GM21619 (cell line): Measurements from ENCODE around the gene PAOX.

ENCODE experiments used
- ATAC-seq: cut with Tn5 transposase; IDR thresholded peaks from one replicate; pipeline ENCODE4 v1.9.1; 2021; ENCODE audit not compliant: unreplicated experiment

PAOX gene

GRCh38 chr10:133379152-133379800 is at the start of gene PAOX:
PAOX (plus strand) TSS chr10:133379262; CDS start chr10:133379317, 55 bp downstream.
- ATAC-seq, result peak; percentile 55

DNA sequence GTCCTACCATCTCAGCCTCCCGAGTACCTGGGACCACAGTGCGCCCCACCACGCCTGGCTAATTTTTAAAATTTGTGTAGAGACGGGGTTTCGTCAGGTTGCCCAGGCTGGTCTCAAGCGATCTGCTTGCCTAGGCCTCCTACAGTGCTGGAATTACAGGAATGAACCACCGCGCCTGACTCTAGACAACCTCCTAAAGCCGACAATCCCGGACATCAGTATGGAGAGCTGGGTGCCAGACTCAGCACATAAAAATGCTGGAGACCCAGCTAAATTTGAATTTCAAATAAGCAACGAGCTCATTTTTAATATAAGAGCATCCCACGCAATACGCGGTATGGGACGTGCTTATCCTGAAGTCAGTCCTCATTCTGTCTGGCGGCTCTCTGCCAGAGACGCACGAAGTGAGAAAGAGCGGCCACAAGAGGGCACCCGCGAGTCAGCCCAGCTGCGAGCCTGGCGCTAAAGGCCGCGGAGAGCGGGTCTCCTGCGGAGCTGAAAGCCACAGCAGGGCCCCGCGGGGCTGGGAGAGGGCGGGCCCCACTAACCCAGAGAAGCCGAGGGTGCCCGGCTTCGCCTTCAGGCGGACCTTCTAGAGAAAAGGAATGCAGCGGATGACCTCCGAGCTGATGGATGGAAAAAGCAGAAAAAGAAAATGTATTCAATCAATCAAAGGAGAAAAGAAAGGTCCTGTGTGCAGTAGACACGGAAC is 49.4 kb upstream of the PAOX start:
- ATAC-seq, result peak; percentile 87

DNA sequence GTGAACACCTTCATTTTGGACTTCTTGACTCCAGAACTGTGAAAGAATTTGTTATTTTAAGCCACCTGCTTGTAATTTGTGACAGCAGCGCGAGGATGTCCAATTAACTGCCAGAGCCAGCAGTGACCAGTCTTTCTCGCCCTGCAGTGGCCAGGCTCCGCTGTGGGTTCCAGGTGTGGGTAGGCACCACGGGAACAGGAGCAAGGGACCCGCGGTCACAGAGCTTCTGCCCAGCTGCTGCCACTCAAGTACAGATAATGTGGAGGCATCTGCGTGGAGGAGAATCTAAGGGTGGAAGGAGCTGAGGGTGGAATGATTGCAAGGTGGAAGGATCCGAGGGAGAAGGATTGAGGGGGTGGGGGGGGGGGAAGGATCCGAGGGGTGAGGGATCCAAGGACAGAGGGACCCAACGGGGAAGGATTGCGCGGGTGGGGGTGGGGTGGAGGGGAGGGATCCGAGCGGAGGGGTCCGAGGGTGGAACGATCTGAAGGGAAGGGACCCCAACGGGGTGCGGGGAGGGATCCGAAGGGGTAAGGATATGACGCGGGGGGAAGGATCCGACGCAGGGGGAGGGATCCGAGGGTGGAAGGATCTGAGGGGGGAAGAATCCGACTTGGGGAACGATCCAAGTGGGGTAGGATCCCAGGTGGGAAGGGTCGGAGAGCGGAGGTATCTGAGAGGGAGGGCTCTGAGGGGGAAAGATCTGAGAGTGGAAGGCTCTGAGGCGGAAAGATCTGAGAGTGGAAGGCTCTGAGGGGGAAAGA is 45.9 kb upstream of the PAOX start:
- ATAC-seq, result no peak

DNA sequence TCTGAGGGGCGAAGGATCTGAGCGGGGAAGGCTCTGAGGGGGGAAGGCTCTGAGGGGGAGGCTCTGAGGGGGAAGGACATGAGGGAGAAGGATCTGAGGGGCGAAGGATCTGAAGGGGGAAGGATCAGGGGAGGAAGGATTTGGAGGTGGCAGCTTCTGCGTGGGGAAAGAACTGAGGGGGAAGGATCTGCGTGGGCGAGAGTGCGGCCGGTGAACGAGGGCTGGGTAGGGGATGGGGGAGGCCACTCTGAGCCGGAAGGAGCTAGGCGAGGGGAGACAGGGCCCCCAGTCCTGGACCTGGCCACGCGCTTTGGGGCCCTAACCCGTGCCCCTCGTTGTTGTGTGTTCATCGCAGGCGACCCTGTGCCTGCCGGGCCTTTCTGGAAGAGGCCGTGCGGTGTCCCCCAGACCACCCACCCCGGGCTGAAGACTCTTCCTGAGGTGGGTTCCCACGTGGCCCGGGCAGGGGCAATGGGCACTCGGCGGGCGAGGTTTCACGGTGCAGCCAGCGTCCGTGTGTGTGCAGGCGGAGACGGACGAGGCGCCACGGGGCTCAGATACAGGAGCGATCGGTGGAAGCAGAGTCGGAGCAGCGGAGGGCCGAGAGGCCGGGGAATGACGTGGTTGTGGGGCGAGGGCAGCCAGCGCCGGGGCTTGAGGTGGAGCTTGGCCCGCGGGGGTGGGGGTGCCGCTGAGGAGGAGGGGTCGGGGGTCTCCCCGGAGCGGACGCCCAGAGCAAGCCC is 44.4 kb upstream of the PAOX start:
- ATAC-seq, result no peak

DNA sequence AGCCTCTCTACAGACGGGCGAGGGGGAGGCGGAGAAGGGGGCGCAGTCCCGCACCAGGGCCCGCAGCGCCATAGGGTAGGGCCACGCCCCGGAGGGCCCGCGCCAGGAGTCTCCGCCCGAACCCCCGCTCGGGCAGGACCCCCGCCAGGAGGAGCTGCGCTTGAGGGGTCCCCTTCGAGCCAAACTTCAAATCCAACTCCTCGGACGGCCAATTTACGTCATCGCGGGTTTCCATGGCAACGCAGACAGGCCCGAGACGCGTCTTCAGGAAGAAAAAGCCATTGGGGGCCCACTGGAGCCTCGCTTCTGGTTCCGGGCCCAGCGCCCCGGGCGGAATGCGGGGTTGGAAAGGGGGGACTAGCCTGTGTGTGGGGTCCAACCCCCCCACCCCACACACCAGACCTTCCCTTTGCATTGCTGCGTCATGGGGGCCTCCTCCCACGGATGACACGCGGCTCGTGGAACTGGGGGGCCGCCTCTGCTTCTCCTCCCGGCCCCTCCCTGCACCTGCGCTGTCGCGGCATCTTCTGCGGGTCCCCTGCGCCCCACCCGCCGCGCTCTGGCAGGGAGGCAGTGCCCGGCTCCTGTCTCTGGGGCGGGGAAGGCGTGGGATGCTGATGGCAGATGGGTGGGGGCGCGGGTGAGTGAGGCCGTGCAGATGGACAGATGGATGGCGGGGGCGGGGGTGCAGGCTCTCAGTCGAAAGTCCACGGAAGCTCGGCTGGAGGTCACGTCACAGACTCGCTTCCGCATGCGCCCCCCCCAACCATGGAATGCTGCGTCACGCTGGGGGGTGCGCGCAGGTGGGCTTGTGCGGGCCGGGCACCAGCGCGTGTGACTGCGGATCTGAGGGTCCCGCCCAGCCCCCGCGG is 43.6 kb upstream of the PAOX start:
- no peak for ATAC-seq

DNA sequence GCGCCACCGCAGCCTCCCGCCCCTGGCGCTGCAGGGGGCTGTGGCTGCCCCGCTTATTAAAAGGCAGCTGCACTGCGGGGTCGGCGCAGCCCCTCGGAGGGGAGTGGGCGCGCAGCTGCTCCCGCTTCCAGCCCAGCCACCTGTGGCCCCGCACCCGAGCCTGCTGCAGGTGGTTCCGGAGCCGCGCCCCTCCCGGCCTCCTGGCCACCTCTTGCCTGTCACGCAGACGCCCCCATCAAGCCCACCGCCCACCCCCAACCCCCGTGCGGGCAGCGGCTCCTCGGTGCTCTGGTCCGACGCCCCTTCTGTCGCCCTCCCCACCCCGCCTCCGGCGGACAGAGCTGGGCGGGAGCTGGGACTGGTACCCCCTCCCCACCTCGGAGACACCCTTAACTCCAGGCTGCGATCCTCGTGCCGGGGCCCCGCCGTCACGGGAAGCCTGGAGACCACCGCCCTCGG is 42.9 kb upstream of the PAOX start:
- no peak for ATAC-seq

DNA sequence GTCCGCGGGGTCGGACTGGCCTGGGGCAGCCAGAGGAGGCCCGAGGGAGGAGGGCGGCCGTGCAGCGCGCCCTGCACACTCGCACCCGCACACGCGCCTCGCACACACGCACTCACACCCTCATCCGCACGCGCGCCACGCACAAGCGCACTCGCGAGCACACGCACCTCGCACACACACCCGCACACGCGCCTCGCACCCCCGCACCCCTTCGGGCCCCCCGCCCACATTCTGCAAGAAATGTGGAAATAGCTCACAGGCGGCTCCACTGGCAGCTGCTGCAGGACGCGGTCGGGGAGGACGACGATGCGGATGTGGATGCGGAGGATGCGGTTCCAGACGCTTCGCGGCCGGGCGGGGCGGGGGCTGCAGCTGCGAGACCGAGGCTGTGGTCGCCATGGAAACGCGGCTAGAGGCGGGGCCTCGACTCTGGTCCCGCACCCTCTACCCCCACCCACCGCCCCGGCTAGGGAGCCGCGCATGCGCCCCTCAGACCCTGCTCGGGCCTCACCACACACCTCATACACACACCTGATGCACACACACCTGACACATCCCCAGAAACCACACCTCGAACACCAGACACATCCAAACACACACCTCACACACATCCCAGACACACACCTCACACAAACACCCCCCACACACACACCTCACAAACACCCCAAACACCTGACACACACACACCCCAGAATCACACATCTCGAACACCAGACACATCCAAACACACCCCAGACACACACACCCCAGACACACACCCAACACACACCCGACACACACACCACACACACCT is 42.3 kb upstream of the PAOX start, which contains the start of gene CALY:
CALY (minus strand) TSS at position 320 of the 793 bp plus-strand sequence. CDS start 7,907 bp downstream, outside the sequence.
- ATAC-seq, result no peak

DNA sequence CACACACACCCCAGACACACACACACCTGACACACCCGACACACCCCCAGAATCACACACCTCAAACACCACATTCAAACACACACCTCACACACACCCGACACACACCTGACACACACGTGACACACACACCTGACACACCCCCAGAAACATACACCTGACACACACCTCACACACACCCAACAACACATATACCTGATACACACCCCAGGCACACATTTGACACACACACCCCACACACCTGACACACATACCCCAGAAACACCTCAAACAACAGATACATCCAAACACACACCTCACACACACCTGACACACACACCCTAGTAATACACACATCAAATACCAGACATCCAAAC is 41.7 kb upstream of the PAOX start:
- no peak for ATAC-seq

DNA sequence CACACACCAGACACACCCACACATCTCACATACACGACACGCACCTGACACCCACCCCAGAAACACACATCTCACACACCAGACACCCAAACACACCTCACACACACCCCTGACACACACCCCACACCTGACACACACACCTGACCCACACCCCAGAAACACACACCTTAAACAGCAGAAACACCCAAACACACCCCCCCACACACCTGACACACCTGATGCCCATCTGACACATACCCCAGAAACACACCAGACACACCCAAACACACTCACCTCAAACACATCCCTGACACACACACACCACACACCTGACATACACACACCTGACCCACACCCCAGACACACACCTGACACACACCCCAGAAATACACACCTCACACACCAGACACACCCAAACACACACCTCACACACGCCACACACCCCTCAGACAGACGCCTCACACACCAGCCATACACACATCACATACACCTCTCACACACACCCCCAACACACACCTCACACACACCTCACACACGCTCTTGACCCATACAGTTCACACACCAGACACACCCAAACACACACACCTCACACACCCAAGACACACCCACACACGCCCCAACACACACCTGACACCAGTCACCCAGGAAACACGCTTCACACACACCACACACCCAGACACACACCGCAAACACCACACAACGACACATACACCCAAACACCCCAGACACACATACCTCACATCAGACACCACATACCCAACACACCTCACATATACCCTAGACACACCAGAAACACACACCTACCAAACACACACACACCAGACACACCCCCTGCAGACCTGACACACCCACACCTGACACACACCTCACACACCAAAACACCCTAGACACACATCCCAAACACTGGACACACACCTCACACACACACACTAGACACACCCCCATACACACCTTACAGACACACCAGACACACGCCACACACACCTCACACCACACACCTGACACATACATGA is 40.7 kb upstream of the PAOX start:
- ATAC-seq, result no peak

GRCh38 chr10:133339708-133340380 is 39.2 kb upstream of the PAOX start:
- ATAC-seq, result no peak

GRCh38 chr10:133341983-133342382 is 37.1 kb upstream of the PAOX start:
- no peak for ATAC-seq

- ATAC-seq, result no peak
These were observed 36.1 kb upstream of the PAOX start for GRCh38 chr10:133342942-133343341.

GRCh38 chr10:133343558-133343957 is 35.5 kb upstream of the PAOX start:
- no peak for ATAC-seq

GRCh38 chr10:133344236-133344635 is 34.8 kb upstream of the PAOX start:
- no peak for ATAC-seq

DNA sequence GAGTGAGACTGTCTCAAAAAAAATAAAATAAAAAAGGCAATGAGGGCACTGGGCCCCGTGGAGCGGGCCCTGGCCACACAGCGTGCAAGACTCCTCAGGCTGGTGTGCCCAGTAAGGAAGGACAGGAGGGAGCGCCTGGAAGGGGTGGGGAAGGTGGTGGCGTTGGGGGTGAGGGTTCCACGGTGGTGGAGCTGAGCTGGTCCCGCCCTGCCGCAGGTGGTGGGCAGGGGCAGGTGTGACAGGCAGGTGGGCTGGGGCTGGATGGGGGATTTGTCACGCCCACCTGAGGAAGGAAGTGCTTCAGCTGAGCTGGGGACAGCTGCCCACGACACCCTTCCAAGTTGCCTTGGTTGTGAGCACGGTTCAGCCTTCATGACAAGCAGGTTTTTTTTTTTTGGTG is 32.6 kb upstream of the PAOX start:
- no peak for ATAC-seq

- no peak for ATAC-seq
These were observed 31.1 kb upstream of the PAOX start for GRCh38 chr10:133347710-133348517.

- no peak for ATAC-seq
These were observed 29.9 kb upstream of the PAOX start for GRCh38 chr10:133349160-133349568.
